NCI-H748 (cell line): Measurements from ENCODE around the gene EPG5.
"Not testable (repeated sequence)": the region's sequence is repeated elsewhere in the genome, so short reads cannot be mapped to it uniquely, and the experiment has no call there.

Experiments used
- DNase-seq: peaks from one replicate; lab custom pipeline; 2025; ENCODE audit not compliant: unreplicated experiment; lab: John Stamatoyannopoulos, UW

Gene EPG5, protein sequence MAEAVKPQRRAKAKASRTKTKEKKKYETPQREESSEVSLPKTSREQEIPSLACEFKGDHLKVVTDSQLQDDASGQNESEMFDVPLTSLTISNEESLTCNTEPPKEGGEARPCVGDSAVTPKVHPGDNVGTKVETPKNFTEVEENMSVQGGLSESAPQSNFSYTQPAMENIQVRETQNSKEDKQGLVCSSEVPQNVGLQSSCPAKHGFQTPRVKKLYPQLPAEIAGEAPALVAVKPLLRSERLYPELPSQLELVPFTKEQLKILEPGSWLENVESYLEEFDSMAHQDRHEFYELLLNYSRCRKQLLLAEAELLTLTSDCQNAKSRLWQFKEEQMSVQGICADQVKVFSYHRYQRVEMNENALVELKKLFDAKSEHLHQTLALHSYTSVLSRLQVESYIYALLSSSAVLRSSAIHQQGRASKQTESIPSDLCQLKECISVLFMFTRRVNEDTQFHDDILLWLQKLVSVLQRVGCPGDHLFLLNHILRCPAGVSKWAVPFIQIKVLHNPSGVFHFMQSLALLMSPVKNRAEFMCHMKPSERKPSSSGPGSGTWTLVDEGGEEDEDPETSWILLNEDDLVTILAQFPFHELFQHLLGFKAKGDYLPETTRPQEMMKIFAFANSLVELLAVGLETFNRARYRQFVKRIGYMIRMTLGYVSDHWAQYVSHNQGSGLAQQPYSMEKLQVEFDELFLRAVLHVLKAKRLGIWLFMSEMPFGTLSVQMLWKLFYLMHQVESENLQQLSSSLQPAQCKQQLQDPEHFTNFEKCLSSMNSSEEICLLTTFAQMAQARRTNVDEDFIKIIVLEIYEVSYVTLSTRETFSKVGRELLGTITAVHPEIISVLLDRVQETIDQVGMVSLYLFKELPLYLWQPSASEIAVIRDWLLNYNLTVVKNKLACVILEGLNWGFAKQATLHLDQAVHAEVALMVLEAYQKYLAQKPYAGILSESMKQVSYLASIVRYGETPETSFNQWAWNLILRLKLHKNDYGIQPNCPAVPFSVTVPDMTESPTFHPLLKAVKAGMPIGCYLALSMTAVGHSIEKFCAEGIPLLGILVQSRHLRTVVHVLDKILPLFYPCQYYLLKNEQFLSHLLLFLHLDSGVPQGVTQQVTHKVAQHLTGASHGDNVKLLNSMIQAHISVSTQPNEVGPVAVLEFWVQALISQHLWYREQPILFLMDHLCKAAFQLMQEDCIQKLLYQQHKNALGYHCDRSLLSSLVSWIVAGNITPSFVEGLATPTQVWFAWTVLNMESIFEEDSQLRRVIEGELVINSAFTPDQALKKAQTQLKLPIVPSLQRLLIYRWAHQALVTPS (N-terminal part only)

DNA sequence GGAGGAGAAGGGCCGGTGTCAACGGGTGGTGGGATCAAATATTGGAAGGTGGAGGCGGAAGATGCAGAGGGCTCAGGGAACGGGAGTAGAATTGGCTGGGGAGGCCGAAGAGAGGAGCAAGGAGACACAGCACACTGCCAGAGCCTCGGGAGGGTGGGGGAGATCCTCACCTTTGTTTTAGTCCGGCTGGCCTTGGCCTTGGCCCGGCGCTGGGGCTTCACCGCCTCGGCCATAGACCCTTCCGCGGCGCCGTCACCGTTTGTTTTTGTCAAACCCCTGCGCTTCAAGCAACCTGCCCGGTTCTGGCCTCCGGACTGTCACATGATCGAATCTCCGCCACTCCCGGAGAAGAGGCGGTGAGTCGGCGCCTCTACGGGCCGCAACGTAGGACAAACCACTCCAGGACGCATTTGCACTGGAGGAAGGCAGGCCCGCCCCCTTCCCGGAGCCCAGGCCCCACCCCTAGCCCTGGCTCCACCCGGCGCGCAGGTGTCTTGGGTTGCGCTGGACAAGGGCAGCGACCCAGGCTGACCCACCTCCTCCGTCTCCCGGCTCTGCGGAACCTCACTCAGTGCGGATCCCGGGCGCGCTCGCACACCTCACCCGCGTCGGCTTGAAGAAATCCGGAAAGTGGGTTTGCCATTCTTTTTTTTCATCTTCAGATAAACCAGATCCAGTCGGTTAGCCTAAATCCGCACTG, at the start of gene EPG5:
TSS of gene EPG5 (minus strand) at position 323 of the 700 bp plus-strand sequence. CDS start at position 233, 90 bp downstream.
- DNase-seq: peak; percentile 98

DNA sequence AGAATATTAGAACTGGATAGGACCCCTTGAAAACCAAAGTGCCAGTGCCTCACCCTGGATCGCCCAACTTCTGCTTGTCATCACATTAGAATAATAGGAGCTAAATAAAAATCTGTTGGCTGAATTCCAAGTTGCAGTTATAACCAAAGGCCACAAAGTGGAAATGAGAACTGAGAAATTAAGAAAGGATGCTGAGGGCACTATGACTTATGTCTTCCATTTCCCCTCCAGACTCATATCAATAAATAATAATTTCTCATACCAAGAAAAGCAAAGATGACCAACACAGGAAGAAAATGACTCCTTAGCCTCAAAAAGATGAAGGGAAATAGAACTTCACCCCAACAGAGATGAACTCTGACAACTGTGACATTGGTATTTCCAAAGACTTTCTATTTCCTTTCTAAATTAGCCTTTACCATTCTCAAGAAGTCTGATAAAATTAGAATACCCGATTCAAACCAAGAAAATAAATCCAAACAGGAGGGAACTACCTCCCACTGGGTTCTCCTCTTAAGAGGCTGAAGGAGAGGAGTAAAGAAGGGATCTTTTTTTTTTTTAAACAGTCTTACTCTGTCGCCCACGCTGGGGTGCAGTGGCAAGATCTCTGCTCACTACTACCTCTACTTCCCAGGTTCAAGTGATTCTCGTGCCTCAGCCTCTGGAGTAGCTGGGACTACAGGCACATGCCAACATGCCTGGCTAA, 46.5 kb upstream of the EPG5 start:
- DNase-seq: no peak

DNA sequence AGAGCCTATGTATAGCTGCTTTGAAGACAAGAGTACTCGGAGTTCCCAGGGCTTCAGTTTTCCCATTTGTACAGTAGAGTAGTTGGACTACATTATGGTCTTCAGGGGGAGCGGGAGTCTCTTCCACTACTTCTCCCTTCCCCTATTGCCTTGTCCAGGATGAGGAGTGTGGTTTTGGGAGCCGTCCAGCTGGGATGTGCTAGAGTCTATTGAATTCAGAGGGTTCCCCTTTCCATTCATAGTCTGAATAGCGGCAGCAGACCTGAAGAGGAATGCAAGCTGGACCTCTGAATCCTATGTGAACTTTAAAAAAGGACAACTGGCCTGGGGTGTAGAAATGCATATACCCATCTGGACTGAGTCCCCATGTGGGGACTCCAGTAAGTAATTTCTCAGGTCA, 43.5 kb upstream of the EPG5 start:
- no peak for DNase-seq

DNA sequence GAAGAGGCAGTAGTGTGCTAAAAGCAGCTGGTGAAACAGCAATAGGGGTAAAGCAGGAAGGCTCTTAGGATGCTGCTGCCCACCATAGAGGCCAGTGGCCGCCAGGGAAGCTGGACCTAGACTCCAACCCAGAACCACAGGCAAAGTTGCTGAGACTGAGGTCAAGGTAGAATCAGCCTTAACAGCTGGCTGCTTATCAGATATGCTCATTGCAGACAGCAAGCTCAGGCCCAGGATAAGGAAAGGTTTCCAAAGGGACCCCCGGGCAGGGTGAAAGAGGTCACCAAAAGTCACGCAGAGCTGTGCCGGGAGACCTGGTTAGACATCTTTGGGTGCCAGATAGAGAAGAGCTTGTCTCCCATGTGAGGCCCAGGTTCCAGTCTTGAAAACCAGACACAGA, 42.9 kb upstream of the EPG5 start:
- no peak for DNase-seq

DNA sequence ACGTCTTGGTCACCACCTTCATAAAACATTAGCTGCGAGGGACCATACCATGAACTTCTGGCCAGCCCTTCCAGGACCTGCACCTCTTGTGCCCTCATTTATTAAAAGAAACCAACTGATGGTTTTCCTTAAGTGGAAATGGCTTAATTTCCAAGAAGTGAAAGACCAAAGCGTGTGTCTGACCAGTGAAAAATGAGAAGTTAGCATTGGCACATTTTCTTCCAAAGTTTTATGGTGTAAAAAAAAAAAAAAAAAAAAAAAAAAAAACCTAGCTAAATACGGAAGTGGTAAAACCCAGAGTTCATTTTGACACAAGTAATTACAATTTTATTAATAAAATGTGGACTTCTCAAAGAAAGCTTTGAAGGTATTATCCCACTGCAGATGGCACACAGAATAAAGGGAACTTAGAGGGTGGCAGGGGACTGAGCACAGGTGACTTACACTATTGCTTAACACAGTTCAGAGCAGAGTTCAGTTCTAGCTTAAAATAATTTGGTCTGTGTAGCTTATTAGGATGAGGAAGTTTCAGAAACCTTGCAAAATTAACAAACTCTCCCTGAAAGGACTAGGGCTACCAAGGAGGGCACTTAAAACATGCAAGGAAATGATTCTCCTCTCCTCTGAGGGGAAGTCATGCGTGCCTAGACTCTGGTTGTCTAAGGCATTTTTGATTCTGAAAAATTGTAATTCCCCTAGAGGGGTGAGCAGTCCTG, 42.2 kb upstream of the EPG5 start:
- no peak for DNase-seq

DNA sequence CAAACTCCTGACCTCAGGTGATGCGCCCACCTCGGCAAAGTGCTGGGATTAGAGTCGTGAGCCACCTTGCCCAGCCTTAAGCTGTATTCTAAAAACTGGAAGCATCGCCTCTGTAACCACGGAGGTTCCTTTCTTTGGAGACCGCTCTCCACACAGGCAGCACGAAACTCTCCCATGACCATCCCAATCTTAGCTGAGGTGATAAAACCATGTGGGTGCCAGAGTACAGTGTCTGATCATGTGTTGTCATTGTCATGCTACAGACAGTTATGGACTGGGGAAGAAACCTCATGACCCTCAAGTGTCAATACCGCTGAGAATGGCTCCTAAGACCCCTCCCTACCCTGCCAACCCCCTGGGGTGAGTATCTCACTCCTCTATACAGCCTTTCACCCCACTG, 41.4 kb upstream of the EPG5 start:
- no peak for DNase-seq

DNA sequence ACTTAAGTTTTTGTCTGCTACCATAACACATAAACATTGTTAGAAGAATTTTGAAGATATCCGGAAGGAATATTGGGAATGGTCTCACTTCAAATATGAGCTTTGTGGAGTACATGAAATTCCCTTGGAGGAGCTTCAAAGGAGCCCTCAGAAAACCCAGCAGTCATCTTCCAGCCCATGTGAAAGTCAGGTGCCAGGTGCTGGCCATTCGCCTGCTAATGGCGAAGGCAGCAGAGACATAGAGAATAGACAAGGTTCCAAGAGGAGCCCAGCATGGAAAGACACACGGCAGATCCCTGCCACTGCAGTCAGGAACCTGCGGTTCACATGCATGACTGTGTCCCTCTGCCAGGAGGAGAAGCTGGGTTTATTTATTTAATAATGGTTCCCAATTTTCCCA, 40.0 kb upstream of the EPG5 start:
- DNase-seq: no peak

DNA sequence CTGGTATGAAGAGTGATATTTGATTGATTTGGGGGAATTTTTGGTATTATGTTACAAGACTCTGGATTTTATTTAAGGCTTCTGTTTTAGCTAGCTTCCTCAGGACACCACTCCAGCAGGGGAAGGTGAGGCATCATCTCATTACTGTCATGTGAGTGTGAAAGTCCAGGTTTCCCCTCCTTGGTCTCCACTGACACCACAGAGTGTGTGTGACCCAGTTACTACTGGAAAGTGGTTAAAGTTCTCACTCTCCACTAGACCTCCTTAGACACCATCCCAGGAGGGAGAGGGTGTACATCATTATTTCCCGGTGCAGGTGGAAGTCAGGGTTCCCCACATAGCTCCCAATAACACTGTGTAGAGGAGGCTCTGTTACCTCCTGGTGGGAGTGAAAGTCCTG, 35.8 kb upstream of the EPG5 start:
- no peak for DNase-seq

DNA sequence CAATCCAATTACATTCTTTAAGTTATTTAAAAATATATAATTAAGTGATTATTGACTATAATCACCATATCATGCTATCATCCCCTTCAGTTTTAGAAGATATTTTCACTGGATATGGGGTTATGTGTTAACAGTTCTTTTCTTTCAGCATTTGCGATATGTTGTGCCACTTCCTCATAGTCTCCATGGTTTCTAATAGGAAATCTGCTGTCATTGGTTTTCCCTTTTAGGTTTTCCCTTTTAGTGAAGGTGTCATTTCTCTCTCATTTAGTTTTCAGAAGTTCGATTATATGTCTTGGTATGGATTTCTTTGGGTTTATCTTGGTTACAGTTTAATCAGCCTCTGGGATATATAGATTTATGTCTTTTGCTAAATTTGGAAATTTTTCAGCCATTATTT, 34.8 kb upstream of the EPG5 start:
- no peak for DNase-seq

DNA sequence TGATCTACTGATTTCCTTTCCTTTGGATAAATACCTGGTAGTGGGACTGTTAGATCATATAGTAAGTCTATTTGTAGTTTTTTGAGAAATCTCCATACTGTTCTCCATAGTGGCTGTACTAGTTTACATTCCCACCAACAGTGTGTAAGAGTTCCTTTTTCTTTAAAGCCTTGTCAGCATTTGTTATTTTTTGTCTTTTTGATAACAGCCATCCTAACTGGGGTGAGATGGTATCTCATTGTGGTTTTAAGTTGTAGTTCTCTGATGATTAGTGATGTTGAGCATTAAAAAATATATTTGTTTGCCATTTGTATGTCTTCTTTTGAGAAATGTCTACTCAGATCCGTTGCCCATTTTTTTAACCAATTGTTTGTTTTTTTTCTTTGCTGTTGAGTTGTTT, 33.9 kb upstream of the EPG5 start:
- no peak for DNase-seq

DNA sequence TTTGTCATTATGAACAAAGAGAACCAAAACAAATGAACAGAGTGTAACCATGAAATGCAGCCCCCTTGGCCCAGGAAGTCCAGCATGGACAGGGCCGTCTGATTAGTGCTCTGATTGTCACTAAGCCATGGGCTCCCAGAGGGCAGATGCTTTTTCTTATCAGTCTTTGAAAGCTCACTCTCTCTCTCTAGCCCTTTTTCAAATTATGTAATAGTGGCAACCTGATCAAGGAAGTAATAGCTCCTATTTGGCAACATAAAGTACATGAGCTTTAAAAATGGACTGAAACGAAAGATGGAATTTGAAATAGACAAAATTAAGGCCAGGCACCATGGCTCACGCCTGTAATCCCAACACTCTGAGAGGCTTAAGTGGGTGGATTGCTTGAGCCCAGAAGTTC, 32.4 kb upstream of the EPG5 start:
- DNase-seq: no peak

DNA sequence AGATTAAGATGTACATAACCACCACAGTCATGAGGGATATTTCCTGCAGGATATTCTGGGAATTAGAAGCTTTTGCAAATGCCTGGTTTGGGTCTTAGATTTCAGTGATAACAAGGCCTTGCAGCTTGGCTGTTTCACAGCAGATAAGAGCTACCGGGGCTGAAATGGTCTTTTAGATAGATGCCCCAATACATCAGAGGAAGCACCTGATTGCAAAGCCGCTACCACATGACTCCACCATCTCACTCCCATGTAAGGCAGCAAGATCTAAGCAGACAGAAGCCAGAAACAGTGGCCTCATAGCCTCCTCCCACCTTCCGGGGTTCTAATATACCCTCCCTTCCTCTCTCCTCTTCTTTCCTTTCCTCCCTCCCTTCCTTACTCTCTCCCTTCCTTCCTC, 31.1 kb upstream of the EPG5 start:
- no peak for DNase-seq

DNA sequence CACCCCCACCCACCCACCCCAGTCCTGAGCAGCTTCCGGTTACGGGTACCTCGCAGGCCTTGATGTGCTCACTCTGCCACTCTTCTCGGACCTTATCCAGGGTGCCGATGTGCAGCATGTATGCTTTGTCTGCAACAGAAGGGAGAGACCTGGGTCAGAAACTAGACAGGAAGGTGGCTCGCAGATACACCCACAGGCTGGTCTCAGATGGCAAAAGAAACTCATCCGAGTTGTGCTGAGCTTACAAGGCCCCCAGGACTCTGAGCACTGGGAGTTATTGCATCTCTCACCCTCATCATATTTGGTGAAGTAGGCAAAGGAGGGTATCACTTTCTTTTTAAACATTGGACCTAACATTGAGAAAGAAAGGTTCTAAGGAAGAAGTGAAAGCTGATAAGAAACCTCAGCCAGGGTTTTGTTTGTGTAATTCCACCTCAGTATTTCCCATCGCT, 30.6 kb upstream of the EPG5 start:
- no peak for DNase-seq

DNA sequence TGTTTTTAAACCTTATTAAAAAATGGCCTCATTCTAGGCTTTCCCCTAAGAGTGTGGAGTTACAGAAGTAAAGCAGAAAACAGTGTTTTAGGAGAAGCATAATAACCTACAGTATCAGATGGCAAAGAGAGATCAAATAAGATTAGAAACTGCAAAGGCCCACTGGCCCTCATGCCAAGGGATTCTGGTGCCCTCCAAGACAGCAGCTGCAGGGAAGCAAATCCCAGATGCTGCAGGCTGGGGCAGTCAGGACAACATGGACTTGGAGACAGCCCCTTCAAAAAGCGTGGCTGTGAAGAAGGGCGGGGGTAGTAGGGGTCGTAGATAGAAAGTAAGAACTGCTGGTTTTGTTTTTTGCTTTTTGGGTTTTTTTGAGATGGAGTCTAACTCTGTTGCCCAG, 28.3 kb upstream of the EPG5 start:
- DNase-seq: no peak

DNA sequence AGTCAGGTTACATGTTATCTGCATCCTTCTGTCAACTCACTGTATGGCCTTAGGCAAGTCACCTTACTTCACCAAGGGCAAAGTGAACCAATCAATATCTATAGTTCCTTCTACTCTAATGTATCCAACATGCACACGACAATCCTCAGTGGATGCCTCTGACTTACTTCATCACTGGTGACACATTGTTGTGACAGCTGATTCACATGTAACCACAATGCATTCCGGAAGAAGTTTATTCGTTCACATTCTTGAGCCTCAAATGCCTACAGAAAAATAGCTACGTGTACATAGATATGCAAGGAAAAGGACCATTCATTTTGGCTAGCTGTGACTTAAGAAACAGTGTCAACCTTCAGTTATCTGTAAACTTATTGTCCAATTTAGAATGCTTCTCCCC, 26.3 kb upstream of the EPG5 start:
- peak; percentile 10 for DNase-seq

DNA sequence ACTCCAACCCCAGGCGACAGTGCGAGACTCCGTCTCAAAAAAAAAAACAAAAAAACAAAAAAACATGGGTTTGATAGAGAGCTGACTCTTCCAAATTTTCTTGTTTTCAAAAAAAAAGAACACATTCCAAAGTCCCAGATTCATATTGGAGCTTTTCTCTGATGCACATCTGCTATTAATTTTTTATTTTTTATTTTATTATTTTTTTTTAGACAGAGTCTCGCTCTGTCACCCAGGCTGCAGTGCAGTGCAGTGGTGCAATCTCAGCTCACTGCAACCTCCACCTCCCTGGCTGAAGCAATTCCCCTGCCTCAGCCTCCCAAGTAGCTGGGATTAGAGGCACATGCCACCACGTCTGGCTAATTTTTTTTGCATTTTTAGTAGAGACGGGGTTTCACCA, 25.4 kb upstream of the EPG5 start:
- not testable (repeated sequence) for DNase-seq

DNA sequence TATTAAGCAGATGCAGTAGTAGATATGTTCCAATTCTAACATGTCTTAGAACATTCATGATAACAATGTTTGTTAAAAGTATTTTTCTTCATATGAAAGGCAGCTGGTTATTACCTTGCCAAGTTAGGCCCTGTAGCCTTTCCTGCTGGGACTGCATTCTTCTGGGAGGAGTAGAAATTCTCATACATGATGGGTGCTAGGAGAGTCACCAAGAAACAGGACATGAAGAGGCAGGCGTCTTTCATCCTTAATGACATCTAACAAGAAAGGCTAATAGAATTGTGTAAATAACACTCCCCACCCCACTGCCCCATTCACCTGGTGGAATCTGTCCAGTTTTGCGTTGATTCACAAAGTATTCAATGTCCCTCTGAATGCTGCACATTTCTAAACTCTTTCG, 24.7 kb upstream of the EPG5 start:
- no peak for DNase-seq

DNA sequence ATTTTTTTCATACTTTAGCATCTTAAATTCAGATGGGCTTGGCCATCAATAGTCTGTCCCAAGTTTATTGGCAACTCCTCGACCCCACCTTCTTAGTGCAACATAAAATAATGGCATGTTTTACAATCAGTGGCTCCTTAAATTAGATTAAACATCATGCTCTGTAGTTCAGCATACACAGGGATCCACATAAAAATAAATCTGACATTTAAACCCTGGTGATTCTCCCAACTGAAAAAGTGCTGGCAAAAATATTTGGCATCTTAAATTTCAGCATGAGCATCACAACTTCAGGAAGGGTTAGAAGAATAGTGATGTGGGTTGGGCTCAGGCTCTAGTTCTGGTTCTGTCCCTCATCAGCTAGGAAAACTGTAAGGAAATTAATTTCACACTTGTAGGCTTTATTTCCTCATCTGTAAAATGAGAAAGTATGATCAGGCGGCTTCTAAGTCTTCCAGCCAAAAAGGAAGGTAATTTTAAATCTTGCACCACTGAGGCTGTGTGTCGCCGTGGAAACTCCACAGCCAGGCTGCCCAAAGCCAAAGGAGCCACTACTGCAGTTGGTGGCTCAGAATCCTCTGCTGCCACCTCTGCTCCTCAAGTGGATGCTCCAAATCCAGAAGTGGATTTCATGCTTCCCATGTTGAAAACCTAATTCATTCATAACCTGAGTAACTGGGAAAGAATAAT, 17.6 kb upstream of the EPG5 start:
- no peak for DNase-seq

DNA sequence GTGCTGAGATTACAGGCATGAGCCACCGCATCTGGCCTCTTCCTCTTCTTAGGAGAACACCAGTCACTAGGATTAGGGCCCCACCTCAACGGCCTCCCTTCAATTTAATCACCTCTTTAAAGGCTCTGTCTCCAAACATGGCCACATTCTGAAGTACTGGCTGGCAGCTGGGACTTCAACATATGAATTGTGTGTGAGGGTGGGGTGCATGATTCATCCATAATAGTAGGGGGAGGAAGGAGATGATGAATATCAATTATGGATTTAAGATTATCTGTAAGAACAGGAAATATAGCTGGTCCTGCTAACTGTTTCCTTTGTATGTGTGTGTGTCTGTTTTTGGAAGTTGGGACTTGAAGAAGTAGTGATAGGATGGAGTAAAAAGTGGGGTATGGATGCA, 14.7 kb upstream of the EPG5 start:
- no peak for DNase-seq
